HG03354 (cell line): ENCODE data around the gene PCBP4.
"Not testable (repeated sequence)": the region's sequence is repeated elsewhere in the genome, so short reads cannot be mapped to it uniquely, and the experiment has no call there.

Source experiments
- ATAC-seq: cut with Tn5 transposase; IDR thresholded peaks from one replicate; pipeline ENCODE4 v1.9.1; 2021; ENCODE audit warnings: mild to moderate bottlenecking; ENCODE audit not compliant: unreplicated experiment, poor library complexity, severe bottlenecking

The PCBP4 gene

GRCh38 chr3:51930439-51930838 is 36.8 kb downstream of the PCBP4 start:
- ATAC-seq = no peak

GRCh38 chr3:51929420-51930003 is 37.7 kb downstream of the PCBP4 start:
- ATAC-seq = no peak

- ATAC-seq = not testable (repeated sequence)
These were observed 38.3 kb downstream of the PCBP4 start for GRCh38 chr3:51928981-51929380.

DNA sequence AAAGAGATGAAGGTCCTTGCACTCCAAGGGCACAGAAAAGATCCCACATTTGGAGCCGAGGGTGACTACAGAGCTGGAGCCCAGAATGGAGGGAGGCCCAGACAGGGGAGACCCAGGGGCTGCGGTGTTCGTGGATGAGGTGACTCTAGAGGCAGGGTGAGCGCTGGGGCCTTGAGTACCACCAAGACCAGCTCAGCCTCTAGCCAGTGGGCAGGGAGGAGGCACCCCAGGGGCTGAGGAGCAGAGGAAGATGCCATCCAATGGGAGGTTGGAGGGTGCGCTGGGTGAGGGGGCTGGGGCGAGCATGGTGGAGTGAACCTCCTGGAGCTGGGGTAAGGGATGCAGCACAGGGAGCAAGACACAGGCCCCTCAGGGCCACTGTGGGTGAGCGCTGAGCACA is 38.8 kb downstream of the PCBP4 start:
- no peak for ATAC-seq

DNA sequence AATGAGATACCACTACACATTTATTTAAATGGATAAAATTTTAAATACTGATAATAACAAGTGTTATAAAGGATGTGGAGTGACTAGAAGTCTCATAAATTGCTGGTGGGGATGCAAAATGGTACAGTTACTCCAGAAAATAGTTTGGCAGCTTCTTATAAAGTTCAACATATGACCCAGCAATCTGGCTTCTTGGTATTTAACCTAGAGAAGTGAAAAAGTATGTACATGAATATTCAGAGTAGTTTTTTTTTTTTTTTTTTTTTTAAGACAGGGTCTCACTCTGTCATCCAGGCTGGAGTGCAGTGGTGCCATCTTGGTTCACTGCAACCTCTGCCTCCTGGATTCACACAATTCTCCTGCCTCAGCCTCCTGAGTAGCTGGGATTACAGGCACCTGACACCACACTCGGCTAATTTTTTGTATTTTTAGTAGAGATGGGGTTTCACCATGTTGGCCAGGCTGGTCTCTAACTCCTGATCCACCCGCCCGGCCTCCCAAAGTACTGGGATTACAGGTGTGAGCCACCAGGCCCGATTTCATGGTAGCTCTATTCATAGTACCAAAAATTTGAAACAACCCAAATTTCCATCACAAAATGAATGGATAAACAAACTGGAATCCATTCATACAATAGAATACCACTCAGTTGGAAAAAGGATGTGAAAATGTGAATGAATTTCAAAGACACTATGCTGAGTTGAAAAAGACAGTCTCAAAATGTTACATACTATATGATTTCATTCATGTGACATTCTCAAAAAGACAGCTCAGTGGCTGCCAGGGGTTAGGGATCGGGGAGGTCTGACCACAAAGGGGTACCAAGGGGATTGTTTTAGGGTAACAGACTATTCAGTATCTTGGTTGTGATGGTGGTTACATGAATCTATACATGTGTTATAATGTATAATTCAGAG is 39.9 kb downstream of the PCBP4 start:
- ATAC-seq = no peak

- no peak for ATAC-seq
These were observed 46.1 kb downstream of the PCBP4 start for GRCh38 chr3:51921081-51921578.

GRCh38 chr3:51916418-51916817 is 50.8 kb downstream of the PCBP4 start:
- no peak for ATAC-seq

DNA sequence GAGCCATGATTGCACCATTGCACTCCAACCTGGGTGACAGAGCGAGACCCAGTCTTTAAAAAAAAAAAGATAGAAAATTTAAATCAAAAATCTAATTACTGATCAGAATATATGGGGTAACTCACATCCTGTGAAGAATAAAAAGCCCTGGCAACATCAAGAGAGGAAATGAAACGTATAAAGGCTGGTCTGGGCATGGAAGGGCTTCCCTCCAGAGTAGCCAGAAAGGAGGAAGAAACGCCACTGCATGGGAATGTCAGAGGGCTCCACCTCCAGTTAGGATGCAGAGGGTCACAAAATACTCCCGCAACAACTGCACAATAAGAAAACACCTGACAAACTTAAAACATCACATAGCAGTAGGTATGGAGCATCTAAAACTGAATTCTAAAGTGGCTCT is 59.2 kb downstream of the PCBP4 start:
- ATAC-seq = no peak
